Calu3 (cell line): ENCODE measurements around the gene DENND6A. TPM values are rescaled to one million over a fixed set of nuclear protein-coding genes. Genes with fewer than 3 reads are reported as not detected.

ENCODE experiments used
- BruUV-seq: library from RNA; stranded (reverse); fragments of 400-500 nt; replicated peaks from 2 replicates; lab custom pipeline; 2021; lab: Mats Ljungman, UMichigan
- CTCF ChIA-PET: fragments of 300-600 bp; sonication (Branson Sonifier 250); formaldehyde crosslinking; loops from one replicate; lab custom pipeline; 2022; ENCODE audit warnings: antibody characterized with exemption; lab: Charles Lee
- DNase-seq: peaks from one replicate; pipeline ENCODE4 v3.0.0; 2022
- H3K27ac Mint-ChIP-seq: one replicate; pipeline ENCODE4 v1.8.0; 2022; ENCODE audit warnings: mixed read lengths; ENCODE audit not compliant: unreplicated experiment
- H3K27me3 Mint-ChIP-seq: one replicate; pipeline ENCODE4 v1.8.0; 2022; ENCODE audit warnings: mixed read lengths; ENCODE audit not compliant: unreplicated experiment
- H3K36me3 Mint-ChIP-seq: one replicate; pipeline ENCODE4 v1.8.0; 2022; ENCODE audit warnings: mild to moderate bottlenecking, moderate library complexity, mixed read lengths; ENCODE audit not compliant: insufficient read depth, unreplicated experiment
- H3K4me1 Mint-ChIP-seq: one replicate; pipeline ENCODE4 v1.8.0; 2022; ENCODE audit warnings: mild to moderate bottlenecking, low read depth, mixed read lengths; ENCODE audit not compliant: unreplicated experiment
- H3K4me3 Mint-ChIP-seq: one replicate; pipeline ENCODE4 v1.8.0; 2022; ENCODE audit warnings: mild to moderate bottlenecking, low read depth, moderate library complexity, mixed read lengths; ENCODE audit not compliant: unreplicated experiment
- H3K9me3 Mint-ChIP-seq: one replicate; pipeline ENCODE4 v1.8.0; 2022; ENCODE audit warnings: low read depth, mixed read lengths; ENCODE audit not compliant: unreplicated experiment
- intact Hi-C: fragments of 100-400 bp; cut with micrococcal nuclease; formaldehyde crosslinking; loops from one replicate; pipeline ENCODE4 v1.10.0; 2022; ENCODE audit not compliant: unreplicated experiment
- total RNA-seq: library from RNA; stranded (reverse); gene quantifications from 2 replicates; pipeline ENCODE4 v1.2.3, GENCODE V29; 2022
- TF ChIP-seq, protein P1 (sequence below): fragments of 200-600 bp; IDR thresholded peaks from one replicate; pipeline ENCODE4 v1.8.0; 2022; ENCODE audit warnings: antibody characterized with exemption; ENCODE audit not compliant: unreplicated experiment

Gene DENND6A
- total RNA-seq, 1 experiment from 2014 or later, result 23.7 TPM

DNA sequence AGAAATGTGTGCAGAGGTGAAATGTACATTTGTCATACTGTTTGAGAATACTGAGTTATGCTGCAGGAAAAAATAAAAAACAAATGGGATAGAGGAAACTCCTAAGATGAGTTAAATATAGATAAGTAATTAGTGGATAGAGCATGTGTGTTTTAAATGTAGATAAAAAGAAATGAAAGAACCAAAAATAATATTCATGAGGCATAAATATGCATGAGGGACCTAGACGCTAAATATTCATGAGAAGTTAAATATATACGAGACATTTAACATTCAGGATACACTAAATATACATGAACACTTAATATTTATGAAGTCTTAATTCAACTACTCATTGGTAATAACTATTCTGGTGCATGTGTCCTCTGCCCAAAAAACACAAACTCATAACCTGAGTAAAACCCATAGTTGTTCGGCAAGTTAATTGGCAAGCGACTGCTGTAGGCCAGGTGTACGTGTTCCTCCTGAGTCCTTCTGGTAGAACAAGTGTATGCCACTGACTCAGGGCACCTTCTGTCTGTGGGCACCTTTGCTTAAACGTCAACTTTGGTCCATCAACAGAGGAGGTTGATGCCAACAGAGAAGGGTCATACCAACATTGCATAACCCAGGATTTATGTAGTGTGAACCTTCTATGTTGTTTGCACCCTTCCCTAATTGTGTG lies 24.5 kb upstream of the DENND6A start:
- Mint-ChIP-seq H3K4me1 (no peaks in the 10 kb centered on the region), H3K4me3 (no peak overlapping the region), H3K9me3 (no peaks in the 10 kb centered on the region), H3K27me3 (no peaks in the 10 kb centered on the region), H3K27ac (no peak overlapping the region), H3K36me3 (peaks cover 5% of the 10 kb centered on the region)
- intact Hi-C loops, result no loop called here
- no TSS peak for BruUV-seq
- CTCF ChIA-PET, result no interaction called here
- no peak for DNase-seq
- TF ChIP-seq, protein P1, sequence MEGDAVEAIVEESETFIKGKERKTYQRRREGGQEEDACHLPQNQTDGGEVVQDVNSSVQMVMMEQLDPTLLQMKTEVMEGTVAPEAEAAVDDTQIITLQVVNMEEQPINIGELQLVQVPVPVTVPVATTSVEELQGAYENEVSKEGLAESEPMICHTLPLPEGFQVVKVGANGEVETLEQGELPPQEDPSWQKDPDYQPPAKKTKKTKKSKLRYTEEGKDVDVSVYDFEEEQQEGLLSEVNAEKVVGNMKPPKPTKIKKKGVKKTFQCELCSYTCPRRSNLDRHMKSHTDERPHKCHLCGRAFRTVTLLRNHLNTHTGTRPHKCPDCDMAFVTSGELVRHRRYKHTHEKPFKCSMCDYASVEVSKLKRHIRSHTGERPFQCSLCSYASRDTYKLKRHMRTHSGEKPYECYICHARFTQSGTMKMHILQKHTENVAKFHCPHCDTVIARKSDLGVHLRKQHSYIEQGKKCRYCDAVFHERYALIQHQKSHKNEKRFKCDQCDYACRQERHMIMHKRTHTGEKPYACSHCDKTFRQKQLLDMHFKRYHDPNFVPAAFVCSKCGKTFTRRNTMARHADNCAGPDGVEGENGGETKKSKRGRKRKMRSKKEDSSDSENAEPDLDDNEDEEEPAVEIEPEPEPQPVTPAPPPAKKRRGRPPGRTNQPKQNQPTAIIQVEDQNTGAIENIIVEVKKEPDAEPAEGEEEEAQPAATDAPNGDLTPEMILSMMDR, result no peak

DNA sequence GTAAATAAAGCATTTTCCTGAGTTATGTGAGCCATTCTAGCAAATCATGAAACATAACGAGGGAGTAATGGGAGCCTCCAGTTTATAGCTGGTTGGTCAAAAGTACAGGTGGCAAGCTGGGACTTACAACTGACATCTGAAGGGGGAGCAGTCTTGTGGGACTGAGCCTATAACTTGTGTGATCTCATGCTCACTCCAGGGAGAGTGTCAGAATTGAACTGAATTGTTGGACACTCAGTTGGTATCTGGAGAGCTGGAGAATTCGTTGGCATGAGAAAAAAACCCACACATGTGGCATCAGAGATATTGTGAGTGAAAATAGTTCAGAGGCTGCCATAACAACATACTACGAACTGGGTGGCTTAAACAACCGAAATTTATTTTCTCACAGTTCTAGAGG lies 22.8 kb upstream of the DENND6A start:
- Mint-ChIP-seq H3K27me3 (no peaks in the 10 kb centered on the region), H3K36me3 (no peaks in the 10 kb centered on the region), H3K4me1 (peaks cover under 1% of the 10 kb centered on the region), H3K4me3 (no peak overlapping the region), H3K27ac (no peak overlapping the region), H3K9me3 (peaks cover under 1% of the 10 kb centered on the region)
- no peak for DNase-seq
- CTCF ChIA-PET, result no interaction called here
- BruUV-seq, result no TSS peak
- intact Hi-C loops, result no loop called here
- TF ChIP-seq, protein P1, result no peak

DNA sequence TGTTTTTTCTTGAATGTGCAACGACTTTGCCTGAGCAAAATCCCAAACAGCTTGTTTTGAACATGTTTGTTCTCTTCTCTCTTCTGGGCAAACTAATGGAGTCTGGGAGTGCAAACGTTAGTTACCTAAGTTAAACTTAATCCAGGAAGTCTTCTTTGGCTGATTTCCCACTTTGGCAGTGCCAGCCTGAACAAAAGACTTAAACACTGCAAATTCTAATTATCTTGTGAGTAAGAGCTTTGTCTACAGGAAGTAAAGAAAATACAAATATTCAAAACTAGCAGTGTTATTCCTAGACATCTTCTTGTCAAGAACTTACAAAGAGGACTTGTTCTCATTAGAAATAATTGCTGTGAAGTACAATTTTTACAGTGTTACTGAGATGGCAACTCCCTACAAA lies 16.7 kb upstream of the DENND6A start:
- peak overlapping the region; percentile 6 for H3K4me3 Mint-ChIP-seq
- DNase-seq, result peak; percentile 47

DNA sequence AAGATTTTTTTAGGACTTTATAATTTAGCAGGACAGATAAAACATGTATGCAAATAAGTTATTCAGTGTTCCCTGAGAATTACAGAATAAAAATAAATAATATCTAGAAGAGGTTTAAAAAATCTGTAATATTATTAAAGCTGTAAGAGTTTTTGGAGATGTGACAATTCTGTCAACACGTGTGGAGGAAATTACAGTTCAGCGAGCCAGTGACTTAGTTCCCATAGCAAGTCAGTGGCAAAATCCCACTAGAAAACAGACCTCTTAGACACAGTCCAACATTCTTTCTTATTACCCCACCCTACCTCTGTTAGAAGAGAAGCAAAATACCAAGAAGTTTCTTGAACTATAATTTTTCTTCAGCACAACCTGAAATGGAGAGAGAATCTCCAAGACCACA lies 16.2 kb upstream of the DENND6A start:
- Mint-ChIP-seq H3K27me3 (no peaks in the 10 kb centered on the region), H3K4me1 (peaks cover 26% of the 10 kb centered on the region), H3K27ac (peak overlapping the region; percentile 88), H3K9me3 (peaks cover 2% of the 10 kb centered on the region), H3K4me3 (peak overlapping the region; percentile 6), H3K36me3 (no peaks in the 10 kb centered on the region)
- intact Hi-C loops, result loop anchor here (1.0 kb wide), 1 partner anchor 48 kb away; no protein-coding TSS in a partner anchor
- BruUV-seq, result no TSS peak
- TF ChIP-seq, protein P1, result no peak
- CTCF ChIA-PET, result interaction anchor here (1.1 to 1.2 kb wide), 2 partner anchors 16 to 47 kb away, joined by 4 read pairs; partner anchors contain the start of genes DENND6A and SLMAP
- no peak for DNase-seq

More for the DNA sequence above, 16.7 kb upstream of the DENND6A start:
- TF ChIP-seq, protein P1, result no peak
- no peaks in the 10 kb centered on the region for H3K27me3 Mint-ChIP-seq
- CTCF ChIA-PET, result interaction anchor here (1.1 to 1.2 kb wide), 2 partner anchors 17 to 46 kb away, joined by 4 read pairs; partner anchors contain the start of genes DENND6A and SLMAP
- peaks cover 26% of the 10 kb centered on the region for H3K4me1 Mint-ChIP-seq
- intact Hi-C loops, result loop anchor here (1.0 kb wide), 1 partner anchor 48 kb away; no protein-coding TSS in a partner anchor
- peak overlapping the region; percentile 88 for H3K27ac Mint-ChIP-seq
- no TSS peak for BruUV-seq
- H3K9me3 Mint-ChIP-seq, result peaks cover 2% of the 10 kb centered on the region
- no peaks in the 10 kb centered on the region for H3K36me3 Mint-ChIP-seq
